HG02610 (cell line): ENCODE measurements around the gene ARSJ.

Experiments used
- ATAC-seq: cut with Tn5 transposase; IDR thresholded peaks from one replicate; pipeline ENCODE4 v1.9.1; 2021; ENCODE audit warnings: mild to moderate bottlenecking, moderate library complexity; ENCODE audit not compliant: unreplicated experiment

The ARSJ gene

GRCh38 chr4:113905301-113905700, 74.1 kb downstream of the ARSJ start:
- no peak for ATAC-seq

- no peak for ATAC-seq
Measured at GRCh38 chr4:113904877-113905276, 74.6 kb downstream of the ARSJ start.

- ATAC-seq: no peak
Measured at GRCh38 chr4:113901994-113902787, 77.3 kb downstream of the ARSJ start.

- peak; percentile 94 for ATAC-seq
Measured at GRCh38 chr4:113899271-113900070, 80.0 kb downstream of the ARSJ start.

- ATAC-seq: no peak
Measured at GRCh38 chr4:113893546-113893945, 85.9 kb downstream of the ARSJ start.

GRCh38 chr4:113888006-113888405, 91.4 kb downstream of the ARSJ start:
- ATAC-seq: no peak

- ATAC-seq: no peak
Measured at GRCh38 chr4:113885291-113885690, 94.2 kb downstream of the ARSJ start.

GRCh38 chr4:113884655-113885054, 94.8 kb downstream of the ARSJ start:
- ATAC-seq: no peak

- no peak for ATAC-seq
Measured at GRCh38 chr4:113882668-113883067, 96.8 kb downstream of the ARSJ start.

- ATAC-seq: no peak
Measured at GRCh38 chr4:113881256-113881655, 98.2 kb downstream of the ARSJ start.

- ATAC-seq: no peak
Measured at GRCh38 chr4:113880240-113881028, 99.0 kb downstream of the ARSJ start.

GRCh38 chr4:113878668-113879067, 100.8 kb downstream of the ARSJ start:
- ATAC-seq: no peak

GRCh38 chr4:113874480-113874879, 105.0 kb downstream of the ARSJ start:
- no peak for ATAC-seq

GRCh38 chr4:113873508-113873907, 105.9 kb downstream of the ARSJ start:
- no peak for ATAC-seq

- no peak for ATAC-seq
Measured at GRCh38 chr4:113872426-113873260, 106.8 kb downstream of the ARSJ start.

- no peak for ATAC-seq
Measured at GRCh38 chr4:113871080-113871479, 108.4 kb downstream of the ARSJ start.

- ATAC-seq: peak; percentile 97
Measured at GRCh38 chr4:113869743-113870375, 109.6 kb downstream of the ARSJ start.

- ATAC-seq: no peak
Measured at GRCh38 chr4:113866611-113867010, 112.8 kb downstream of the ARSJ start.

GRCh38 chr4:113858924-113859323, 120.5 kb downstream of the ARSJ start:
- ATAC-seq: no peak

- ATAC-seq: no peak
Measured at GRCh38 chr4:113851816-113852215, 127.6 kb downstream of the ARSJ start.
